ENCODE measurements around the gene PAPPA. TPM values are rescaled to one million over a fixed set of nuclear protein-coding genes. Genes with fewer than 3 reads are reported as not detected.

Gene PAPPA
- total and polyA plus RNA-seq, 7 experiments from 2014 or later = 0.07 to 0.64 (median 0.48) TPM; not detected in 4

DNA sequence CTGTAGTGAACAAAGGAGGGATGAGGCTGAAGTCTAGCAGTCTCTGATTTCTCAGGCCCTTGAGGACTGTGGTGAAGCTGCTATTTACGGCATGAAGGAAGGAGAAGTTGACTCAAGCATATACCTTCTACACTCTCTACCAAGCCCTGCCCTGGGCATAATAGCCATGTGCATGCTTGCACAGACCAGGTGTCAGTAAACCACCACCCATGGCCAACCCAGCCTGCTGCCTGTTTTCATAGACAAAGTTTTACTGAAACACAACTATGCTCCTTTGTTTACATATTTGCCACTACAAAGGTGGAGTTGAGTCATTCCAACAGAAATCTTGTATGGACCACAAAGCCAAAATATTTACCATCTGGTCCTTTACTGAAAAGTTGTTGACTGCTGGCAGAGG is 126.9 kb downstream of the PAPPA start:
- ChIA-PET POLR2A (no interaction called here), CTCF (no interaction called here)
- H3K9me3 ChIP-seq (ENCODE audit: control insufficient read depth in 2 of 3, low read length in 3 of 3) = no peaks in the 10 kb centered on the region
- H3K27ac ChIP-seq (ENCODE audit: low read depth, low read length) = no peak overlapping the region
- no peak overlapping the region for H3K4me3 Mint-ChIP-seq
- peaks cover 0 to 4% of the 10 kb centered on the region in 2 donors for H3K27me3 ChIP-seq (ENCODE audit: control insufficient read depth in 2 of 2, insufficient read depth in 2 of 2, low read length in 2 of 2)
- H3K36me3 ChIP-seq (ENCODE audit: control insufficient read depth in 2 of 3, insufficient read depth in 3 of 3, low read length in 3 of 3) = no peaks in the 10 kb centered on the region
- H3K27ac Mint-ChIP-seq = no peak overlapping the region
- H3K4me3 ChIP-seq (ENCODE audit: low read length) = no peak overlapping the region
- ATAC-seq (no peak), DNase-seq (no peak)
- H3K4me1 ChIP-seq (ENCODE audit: control insufficient read depth in 2 of 2, insufficient read depth in 2 of 2, low read length in 2 of 2) = no peaks in the 10 kb centered on the region
- H3K4me1 Mint-ChIP-seq = no peaks in the 10 kb centered on the region
- no peaks in the 10 kb centered on the region for H3K36me3 Mint-ChIP-seq
- intact Hi-C loops (cut with micrococcal nuclease) = no loop called here
- peaks cover 0 to 5% (median 2%) of the 10 kb centered on the region in 11 donors for H3K9me3 Mint-ChIP-seq
- peaks cover 0 to 26% (median 13%) of the 10 kb centered on the region in 5 donors for H3K27me3 Mint-ChIP-seq

- Mint-ChIP-seq H3K4me3 (no peak overlapping the region), H3K27me3 (peaks cover 0 to 19% (median 5%) of the 10 kb centered on the region in 5 donors), H3K36me3 (no peaks in the 10 kb centered on the region), H3K4me1 (no peaks in the 10 kb centered on the region), H3K9me3 (peaks cover 0 to 5% (median 3%) of the 10 kb centered on the region in 11 donors), H3K27ac (no peak overlapping the region)
- intact Hi-C loops (cut with micrococcal nuclease) = no loop called here
- Histone ChIP-seq H3K27me3 (ENCODE audit: control insufficient read depth in 2 of 2, insufficient read depth in 2 of 2, low read length in 2 of 2) (no peaks in the 10 kb centered on the region), H3K4me1 (ENCODE audit: control insufficient read depth in 2 of 2, insufficient read depth in 2 of 2, low read length in 2 of 2) (no peaks in the 10 kb centered on the region), H3K27ac (ENCODE audit: low read depth, low read length) (no peak overlapping the region), H3K4me3 (ENCODE audit: low read length) (no peak overlapping the region), H3K36me3 (ENCODE audit: control insufficient read depth in 2 of 3, insufficient read depth in 3 of 3, low read length in 3 of 3) (no peaks in the 10 kb centered on the region), H3K9me3 (ENCODE audit: control insufficient read depth in 2 of 3, low read length in 3 of 3) (no peaks in the 10 kb centered on the region)
- ChIA-PET CTCF (no interaction called here), POLR2A (no interaction called here)
- DNase-seq (no peak), ATAC-seq (no peak)
Measured at GRCh38 chr9:116282597-116282996, 129.0 kb downstream of the PAPPA start.

GRCh38 chr9:116284518-116284917 is 130.9 kb downstream of the PAPPA start:
- Histone ChIP-seq H3K36me3 (ENCODE audit: control insufficient read depth in 2 of 3, insufficient read depth in 3 of 3, low read length in 3 of 3) (no peaks in the 10 kb centered on the region), H3K27ac (ENCODE audit: low read depth, low read length) (no peak overlapping the region), H3K27me3 (ENCODE audit: control insufficient read depth in 2 of 2, insufficient read depth in 2 of 2, low read length in 2 of 2) (no peaks in the 10 kb centered on the region), H3K4me1 (ENCODE audit: control insufficient read depth in 2 of 2, insufficient read depth in 2 of 2, low read length in 2 of 2) (no peaks in the 10 kb centered on the region), H3K9me3 (ENCODE audit: control insufficient read depth in 2 of 3, low read length in 3 of 3) (no peaks in the 10 kb centered on the region), H3K4me3 (ENCODE audit: low read length) (no peak overlapping the region)
- DNase-seq = no peak
- ChIA-PET CTCF (no interaction called here), POLR2A (no interaction called here)
- no peak overlapping the region for H3K4me3 Mint-ChIP-seq
- no peaks in the 10 kb centered on the region for H3K36me3 Mint-ChIP-seq
- H3K9me3 Mint-ChIP-seq = peaks cover 0 to 5% (median 2%) of the 10 kb centered on the region in 11 donors
- peaks cover 0 to 18% (median 5%) of the 10 kb centered on the region in 5 donors for H3K27me3 Mint-ChIP-seq
- H3K4me1 Mint-ChIP-seq = no peaks in the 10 kb centered on the region
- intact Hi-C loops (cut with micrococcal nuclease) = no loop called here
- ATAC-seq = no peak
- H3K27ac Mint-ChIP-seq = no peak overlapping the region

GRCh38 chr9:116285320-116285719 is 131.7 kb downstream of the PAPPA start:
- intact Hi-C loops (cut with micrococcal nuclease) = no loop called here
- no peaks in the 10 kb centered on the region for H3K36me3 Mint-ChIP-seq

GRCh38 chr9:116286297-116286696 is 132.7 kb downstream of the PAPPA start:
- Histone ChIP-seq H3K36me3 (ENCODE audit: control insufficient read depth in 2 of 3, insufficient read depth in 3 of 3, low read length in 3 of 3) (no peaks in the 10 kb centered on the region), H3K9me3 (ENCODE audit: control insufficient read depth in 2 of 3, low read length in 3 of 3) (no peaks in the 10 kb centered on the region), H3K27me3 (ENCODE audit: control insufficient read depth in 2 of 2, insufficient read depth in 2 of 2, low read length in 2 of 2) (no peaks in the 10 kb centered on the region), H3K4me1 (ENCODE audit: control insufficient read depth in 2 of 2, insufficient read depth in 2 of 2, low read length in 2 of 2) (no peaks in the 10 kb centered on the region), H3K27ac (ENCODE audit: low read depth, low read length) (no peak overlapping the region), H3K4me3 (ENCODE audit: low read length) (no peak overlapping the region)
- Mint-ChIP-seq H3K27me3 (peaks cover 0 to 18% (median 5%) of the 10 kb centered on the region in 5 donors), H3K9me3 (peaks cover 0 to 8% (median 2%) of the 10 kb centered on the region in 11 donors), H3K4me1 (no peaks in the 10 kb centered on the region), H3K4me3 (no peak overlapping the region), H3K36me3 (no peaks in the 10 kb centered on the region), H3K27ac (no peak overlapping the region)
- intact Hi-C loops (cut with micrococcal nuclease) = no loop called here
- ChIA-PET POLR2A (no interaction called here), CTCF (no interaction called here)
- ATAC-seq = no peak
- no peak for DNase-seq

More at GRCh38 chr9:116285320-116285719, 131.7 kb downstream of the PAPPA start:
- Mint-ChIP-seq H3K9me3 (peaks cover 0 to 5% (median 1%) of the 10 kb centered on the region in 11 donors), H3K27me3 (peaks cover 0 to 18% (median 5%) of the 10 kb centered on the region in 5 donors), H3K4me3 (no peak overlapping the region), H3K4me1 (no peaks in the 10 kb centered on the region), H3K27ac (no peak overlapping the region)
- DNase-seq (no peak), ATAC-seq (no peak)
- no peaks in the 10 kb centered on the region for H3K9me3 ChIP-seq (ENCODE audit: control insufficient read depth in 2 of 3, low read length in 3 of 3)
- H3K36me3 ChIP-seq (ENCODE audit: control insufficient read depth in 2 of 3, insufficient read depth in 3 of 3, low read length in 3 of 3) = no peaks in the 10 kb centered on the region
- no peaks in the 10 kb centered on the region for H3K27me3 ChIP-seq (ENCODE audit: control insufficient read depth in 2 of 2, insufficient read depth in 2 of 2, low read length in 2 of 2)
- H3K27ac ChIP-seq (ENCODE audit: low read depth, low read length) = no peak overlapping the region
- H3K4me3 ChIP-seq (ENCODE audit: low read length) = no peak overlapping the region
- ChIA-PET CTCF (no interaction called here), POLR2A (no interaction called here)
- no peaks in the 10 kb centered on the region for H3K4me1 ChIP-seq (ENCODE audit: control insufficient read depth in 2 of 2, insufficient read depth in 2 of 2, low read length in 2 of 2)

DNA sequence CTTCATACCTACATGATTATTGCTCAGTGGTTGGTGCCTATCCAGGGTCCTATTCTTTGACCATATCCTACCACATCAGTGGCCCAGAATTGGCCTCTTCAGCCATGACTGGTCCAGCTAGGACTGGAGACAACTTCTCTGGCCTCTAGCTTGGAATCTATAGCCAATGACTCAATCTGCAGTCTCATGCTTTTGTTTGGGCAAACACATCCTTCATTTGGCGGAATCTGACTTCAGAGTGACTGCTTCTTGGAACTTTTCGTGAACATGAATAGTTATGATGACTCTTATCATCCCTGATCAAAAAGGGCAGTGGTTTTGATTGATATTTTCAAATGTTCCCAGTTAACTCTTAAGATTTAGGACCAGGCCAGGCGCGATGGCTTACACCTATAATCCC is 134.1 kb downstream of the PAPPA start:
- no peak for ATAC-seq
- ChIA-PET POLR2A (no interaction called here), CTCF (no interaction called here)
- H3K4me1 Mint-ChIP-seq = no peaks in the 10 kb centered on the region
- H3K4me1 ChIP-seq (ENCODE audit: control insufficient read depth in 2 of 2, insufficient read depth in 2 of 2, low read length in 2 of 2) = no peaks in the 10 kb centered on the region
- H3K9me3 ChIP-seq (ENCODE audit: control insufficient read depth in 2 of 3, low read length in 3 of 3) = no peaks in the 10 kb centered on the region
- peaks cover 0 to 8% (median 2%) of the 10 kb centered on the region in 11 donors for H3K9me3 Mint-ChIP-seq
- no peaks in the 10 kb centered on the region for H3K27me3 ChIP-seq (ENCODE audit: control insufficient read depth in 2 of 2, insufficient read depth in 2 of 2, low read length in 2 of 2)
- H3K27me3 Mint-ChIP-seq = peaks cover 0 to 18% (median 5%) of the 10 kb centered on the region in 5 donors
- no peak overlapping the region for H3K4me3 ChIP-seq (ENCODE audit: low read length)
- H3K27ac ChIP-seq (ENCODE audit: low read depth, low read length) = no peak overlapping the region
- no peak overlapping the region for H3K4me3 Mint-ChIP-seq
- no peak for DNase-seq
- H3K27ac Mint-ChIP-seq = no peak overlapping the region
- intact Hi-C loops (cut with micrococcal nuclease) = no loop called here
- no peaks in the 10 kb centered on the region for H3K36me3 Mint-ChIP-seq
- H3K36me3 ChIP-seq (ENCODE audit: control insufficient read depth in 2 of 3, insufficient read depth in 3 of 3, low read length in 3 of 3) = no peaks in the 10 kb centered on the region

GRCh38 chr9:116288658-116289057 is 135.1 kb downstream of the PAPPA start:
- Histone ChIP-seq H3K4me1 (ENCODE audit: control insufficient read depth in 2 of 2, insufficient read depth in 2 of 2, low read length in 2 of 2) (no peaks in the 10 kb centered on the region), H3K4me3 (ENCODE audit: low read length) (no peak overlapping the region), H3K27me3 (ENCODE audit: control insufficient read depth in 2 of 2, insufficient read depth in 2 of 2, low read length in 2 of 2) (no peaks in the 10 kb centered on the region), H3K36me3 (ENCODE audit: control insufficient read depth in 2 of 3, insufficient read depth in 3 of 3, low read length in 3 of 3) (no peaks in the 10 kb centered on the region), H3K9me3 (ENCODE audit: control insufficient read depth in 2 of 3, low read length in 3 of 3) (no peaks in the 10 kb centered on the region), H3K27ac (ENCODE audit: low read depth, low read length) (no peak overlapping the region)
- intact Hi-C loops (cut with micrococcal nuclease) = no loop called here
- Mint-ChIP-seq H3K9me3 (peaks cover 0 to 8% (median 2%) of the 10 kb centered on the region in 11 donors), H3K36me3 (no peaks in the 10 kb centered on the region), H3K27me3 (peaks cover 0 to 18% (median 5%) of the 10 kb centered on the region in 5 donors), H3K4me3 (no peak overlapping the region), H3K4me1 (no peaks in the 10 kb centered on the region), H3K27ac (no peak overlapping the region)
- DNase-seq = no peak
- ChIA-PET CTCF (no interaction called here), POLR2A (no interaction called here)
- no peak for ATAC-seq
